NCI-H2029 (cell line): ENCODE results near the gene CREBRF.
"Not testable (repeated sequence)": the region's sequence is repeated elsewhere in the genome, so short reads cannot be mapped to it uniquely, and the experiment has no call there.

Experiments
- DNase-seq: peaks from one replicate; lab custom pipeline; 2025; lab: John Stamatoyannopoulos, UW

Gene CREBRF

GRCh38 chr5:173039188-173039587, 17.0 kb upstream of the CREBRF start:
- no peak for DNase-seq

GRCh38 chr5:173039964-173040363, 16.2 kb upstream of the CREBRF start:
- no peak for DNase-seq

- DNase-seq = no peak
Observed at GRCh38 chr5:173041881-173042762, 14.0 kb upstream of the CREBRF start.

- DNase-seq = no peak
Observed at GRCh38 chr5:173042763-173043107, 13.4 kb upstream of the CREBRF start.

GRCh38 chr5:173045474-173045873, 10.7 kb upstream of the CREBRF start:
- DNase-seq = no peak

GRCh38 chr5:173047096-173047837, 8.9 kb upstream of the CREBRF start:
- not testable (repeated sequence) for DNase-seq

- DNase-seq = no peak
Observed at GRCh38 chr5:173047838-173048105, 8.4 kb upstream of the CREBRF start.

- no peak for DNase-seq
Observed at GRCh38 chr5:173050791-173051190, 5.4 kb upstream of the CREBRF start.

- DNase-seq = no peak
Observed at GRCh38 chr5:173051746-173052145, 4.4 kb upstream of the CREBRF start.

GRCh38 chr5:173053041-173053440, 3.1 kb upstream of the CREBRF start:
- DNase-seq = no peak

- no peak for DNase-seq
Observed at GRCh38 chr5:173055042-173055721, 970 bp upstream of the CREBRF start.

GRCh38 chr5:173055722-173055982, 500 bp upstream of the CREBRF start:
- DNase-seq = no peak

- DNase-seq = peak; percentile 74
Observed at GRCh38 chr5:173056783-173057061, 570 bp downstream of the CREBRF start.

- peak; percentile 96 for DNase-seq
Observed at GRCh38 chr5:173057062-173057924, 1.1 kb downstream of the CREBRF start.

- DNase-seq = no peak
Observed at GRCh38 chr5:173062141-173062540, 6.0 kb downstream of the CREBRF start.

GRCh38 chr5:173065155-173065554, 9.0 kb downstream of the CREBRF start:
- DNase-seq = no peak

- DNase-seq = no peak
Observed at GRCh38 chr5:173069671-173070070, 13.5 kb downstream of the CREBRF start.

GRCh38 chr5:173075137-173075843, 19.1 kb downstream of the CREBRF start:
- no peak for DNase-seq

- no peak for DNase-seq
Observed at GRCh38 chr5:173075970-173076369, 19.8 kb downstream of the CREBRF start.

- not testable (repeated sequence) for DNase-seq
Observed at GRCh38 chr5:173076471-173076870, 20.3 kb downstream of the CREBRF start.

GRCh38 chr5:173078878-173079277, 22.7 kb downstream of the CREBRF start:
- DNase-seq = no peak

GRCh38 chr5:173089581-173089980, 33.4 kb downstream of the CREBRF start:
- no peak for DNase-seq
